Measurements from ENCODE around the gene GNG7.

The GNG7 gene

DNA sequence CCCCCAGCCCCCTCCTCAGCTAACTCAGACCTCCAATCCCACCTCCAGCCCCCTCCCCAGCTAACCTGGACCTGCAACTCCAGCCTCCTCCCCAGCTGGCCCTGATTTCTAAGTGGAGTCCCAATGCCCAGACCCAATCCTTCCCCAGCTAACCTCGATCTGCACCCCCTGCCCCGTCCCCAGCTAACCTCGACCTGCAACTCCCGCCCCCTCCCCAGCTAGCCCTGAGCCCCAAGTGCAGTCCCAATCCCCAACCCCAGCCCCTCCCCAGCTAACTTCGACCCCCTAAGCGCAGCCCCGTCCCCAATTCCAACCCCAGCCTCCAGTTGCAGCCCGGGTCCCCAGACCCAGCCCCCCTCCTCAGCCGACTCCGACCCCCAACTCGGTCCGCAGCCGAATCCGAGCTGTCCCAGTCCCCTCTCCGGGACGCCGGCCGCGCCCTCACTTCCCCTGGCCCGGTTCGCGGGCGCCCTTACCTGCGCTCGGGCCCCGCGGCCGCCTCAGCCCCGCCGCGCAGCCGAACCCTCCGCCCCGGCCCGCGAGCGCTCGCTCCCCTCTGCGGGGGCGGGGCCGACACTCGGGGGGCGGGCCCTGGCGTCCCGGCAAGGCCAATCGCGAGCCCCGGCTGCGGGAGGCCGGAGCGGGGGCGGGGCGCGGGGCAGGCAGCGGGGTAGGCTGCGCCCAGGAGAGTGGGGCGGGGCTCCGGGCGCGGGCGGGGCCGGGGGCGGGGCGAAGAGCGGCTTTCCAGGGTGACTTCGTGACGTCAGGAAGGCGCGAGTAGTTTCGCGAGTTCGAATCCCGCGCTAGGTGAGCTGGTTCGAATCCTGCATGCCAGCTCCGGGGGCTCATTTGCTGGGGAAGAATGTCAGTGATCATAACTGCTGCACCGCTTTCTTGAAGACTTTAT, at the start of gene GNG7:
Gene GNG7 (minus strand): TSS at position 525 of the 907 bp plus-strand sequence. CDS start 182,006 bp downstream, outside the sequence.
- peak; percentile 80 to 83 for DNase-seq

DNA sequence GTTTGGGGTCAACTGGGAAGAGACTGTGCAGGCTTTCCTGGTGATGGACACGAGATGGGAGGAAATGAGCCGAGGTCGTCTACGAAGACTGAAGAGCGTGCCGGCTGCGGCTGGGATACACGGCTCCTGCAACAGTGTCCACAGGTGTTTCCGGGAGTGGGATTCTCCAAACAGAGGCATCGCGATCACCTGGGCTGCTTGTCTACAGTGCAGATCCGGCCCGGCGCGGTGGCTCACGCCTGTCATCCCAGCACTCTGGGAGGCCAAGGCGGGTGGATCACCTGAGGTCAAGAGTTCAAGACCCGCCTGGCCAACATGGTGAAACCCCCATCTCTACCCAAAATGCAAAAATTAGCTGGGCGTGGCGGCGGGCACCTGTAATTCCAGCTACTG, 48.9 kb upstream of the GNG7 start:
- DNase-seq: no peak

GRCh38 chr19:2750808-2751437, 48.4 kb upstream of the GNG7 start:
- no peak for DNase-seq

GRCh38 chr19:2747349-2747748, 44.9 kb upstream of the GNG7 start:
- DNase-seq: no peak

- no peak for DNase-seq
These were observed 41.6 kb upstream of the GNG7 start for GRCh38 chr19:2744113-2744512.

GRCh38 chr19:2743099-2743498, 40.6 kb upstream of the GNG7 start:
- no peak for DNase-seq

GRCh38 chr19:2740314-2740656, 37.8 kb upstream of the GNG7 start:
- no peak for DNase-seq

DNA sequence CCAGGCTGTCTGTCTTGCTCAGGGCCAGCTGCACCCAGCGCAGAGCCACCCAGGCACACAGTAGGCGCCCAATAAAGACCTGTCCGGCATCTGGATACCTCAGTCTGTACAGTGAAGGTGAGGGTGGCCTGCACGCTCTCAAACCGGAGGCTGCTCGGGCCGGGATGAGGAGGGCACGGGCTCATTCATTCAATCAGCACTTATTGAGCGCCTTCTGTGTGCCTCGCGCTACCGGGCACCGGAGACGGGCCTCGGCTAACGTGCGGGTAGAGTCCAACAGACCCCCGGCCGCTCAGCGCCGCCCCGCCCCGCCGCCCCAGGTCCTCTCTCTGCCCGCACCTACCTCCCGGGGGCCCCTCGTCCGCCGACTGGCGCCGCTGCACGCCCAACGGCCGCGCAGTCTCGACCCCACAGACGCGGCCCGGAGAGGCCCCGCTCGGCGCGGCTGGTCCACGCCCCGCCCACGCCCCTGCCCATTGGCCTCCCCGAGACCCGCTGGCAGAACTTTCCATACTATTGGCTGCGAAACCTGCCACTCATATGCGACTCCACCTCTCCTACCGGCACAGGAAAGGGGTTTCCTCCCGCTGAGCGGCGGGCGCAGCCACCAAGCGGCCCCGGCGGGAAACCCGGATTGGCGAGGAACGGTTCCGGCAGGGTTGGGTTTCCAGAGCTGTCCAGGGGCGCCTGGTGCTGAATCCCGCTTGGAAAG, 37.3 kb upstream of the GNG7 start, which contains the start of gene SLC39A3:
Gene SLC39A3 (minus strand): TSS at position 416 of the 712 bp plus-strand sequence. CDS start 2,760 bp downstream, outside the sequence.
- peak; percentile 88 to 93 for DNase-seq

DNA sequence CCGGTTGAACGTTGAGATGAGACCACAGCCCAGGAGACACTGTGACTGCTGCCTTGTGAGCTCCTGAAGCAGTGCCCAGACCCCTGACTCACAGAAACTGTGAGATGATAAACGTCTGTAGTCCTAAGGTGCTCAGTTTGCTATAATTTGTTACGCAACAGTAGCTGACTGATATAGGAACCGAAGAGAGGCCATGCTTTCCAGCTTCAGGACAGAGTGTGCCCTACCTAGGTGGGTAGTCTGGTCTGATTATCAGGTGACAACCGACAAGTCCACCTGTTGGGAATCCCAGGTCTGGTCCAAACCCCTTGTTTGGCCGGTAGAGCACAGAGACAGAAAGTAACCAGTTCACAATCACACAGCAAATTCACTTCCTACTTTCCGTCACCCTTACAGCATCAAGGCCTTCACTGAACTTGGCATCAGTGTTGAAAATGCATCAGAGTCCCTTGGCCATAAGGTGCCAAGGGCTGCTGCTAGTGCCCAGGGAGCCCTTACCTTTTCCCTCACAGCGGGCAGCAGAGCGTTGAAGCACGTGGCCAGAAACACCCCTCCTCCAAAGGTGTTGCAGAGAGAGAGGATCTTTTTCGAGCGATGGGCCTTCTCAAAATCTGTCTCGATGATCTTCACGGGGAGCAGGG, 34.2 kb upstream of the GNG7 start:
- DNase-seq: no peak

DNA sequence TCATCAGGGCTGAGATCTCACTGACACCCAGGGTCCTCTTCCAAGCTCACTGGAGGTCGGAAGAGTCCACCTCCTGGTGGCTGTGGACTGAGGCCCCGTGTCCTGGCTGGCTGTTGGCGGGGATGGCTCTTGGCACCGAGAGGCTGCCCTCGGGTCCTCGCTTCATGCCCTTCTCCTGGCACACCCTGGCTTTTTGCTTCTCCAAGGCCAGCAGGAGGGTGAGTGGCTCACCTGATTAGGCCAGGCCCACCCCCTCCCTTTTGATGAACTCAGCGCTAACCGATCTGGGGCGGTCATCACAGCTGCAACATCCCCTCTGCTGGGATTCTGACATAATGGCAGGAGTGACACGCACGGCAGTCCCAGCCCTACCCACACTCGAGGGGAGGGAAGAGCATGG, 32.9 kb upstream of the GNG7 start:
- no peak for DNase-seq

DNA sequence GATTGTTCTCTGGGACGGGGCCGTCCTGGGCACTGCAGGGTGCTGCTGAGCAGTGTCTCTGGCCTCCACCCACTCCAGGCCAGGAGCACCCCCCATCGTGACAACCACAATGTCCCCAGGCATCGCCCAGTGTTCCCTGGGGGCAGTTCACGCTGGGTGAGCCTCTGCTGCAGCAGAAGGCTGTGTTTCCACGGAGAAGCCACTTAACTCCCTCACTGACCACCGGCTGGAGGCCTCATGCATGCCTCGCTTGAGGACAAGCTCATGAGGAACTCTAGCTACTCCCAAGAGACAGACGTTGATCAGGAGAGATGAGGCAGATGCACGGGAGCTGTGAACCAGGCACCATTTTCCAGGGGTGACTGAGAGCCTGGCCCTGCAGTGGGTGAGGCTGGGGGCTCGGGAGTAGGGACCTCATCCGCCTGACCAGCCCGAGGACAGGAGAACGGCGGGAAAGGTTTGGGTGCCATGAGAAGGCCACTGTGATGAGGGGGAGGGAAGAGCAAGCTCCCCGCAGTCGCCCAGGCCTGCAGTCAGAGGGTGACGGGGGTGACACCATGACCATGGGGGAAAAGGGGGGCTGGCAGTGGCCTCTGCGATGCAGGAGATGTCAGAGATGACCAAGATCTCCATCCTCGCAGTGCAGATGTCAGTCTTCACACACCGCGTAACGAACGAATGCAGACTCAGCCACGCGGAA, 32.2 kb upstream of the GNG7 start:
- no peak for DNase-seq

DNA sequence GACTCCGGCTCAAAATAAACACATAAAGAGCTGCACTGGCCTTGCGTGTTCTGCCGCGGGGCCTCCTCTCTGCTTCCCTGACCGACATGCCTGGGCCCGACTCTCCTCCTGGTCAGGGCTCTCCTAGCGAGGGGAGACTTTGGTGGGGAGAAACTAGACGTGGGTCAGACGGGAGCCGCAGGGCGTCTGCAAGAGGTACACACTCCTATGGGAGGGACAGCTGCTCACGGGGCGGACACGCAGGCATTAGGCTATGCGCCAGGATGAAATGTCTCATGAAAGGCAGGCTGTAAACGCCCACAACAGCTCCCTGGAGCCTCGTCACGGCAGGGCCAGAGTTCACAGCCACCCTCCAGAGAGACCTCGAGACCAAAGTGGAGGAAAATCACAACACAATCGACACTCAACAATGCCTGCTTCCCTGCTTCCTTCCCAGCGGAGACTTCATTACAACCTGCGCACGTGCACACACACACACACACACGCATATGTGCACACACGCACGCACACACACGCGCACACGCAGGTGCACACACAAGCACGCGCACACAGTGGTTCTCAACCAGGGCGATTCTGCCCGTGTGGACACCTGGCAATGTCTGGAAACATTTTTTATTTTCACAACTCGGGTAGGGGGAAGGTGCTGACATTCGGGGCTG, 31.6 kb upstream of the GNG7 start:
- DNase-seq: no peak

DNA sequence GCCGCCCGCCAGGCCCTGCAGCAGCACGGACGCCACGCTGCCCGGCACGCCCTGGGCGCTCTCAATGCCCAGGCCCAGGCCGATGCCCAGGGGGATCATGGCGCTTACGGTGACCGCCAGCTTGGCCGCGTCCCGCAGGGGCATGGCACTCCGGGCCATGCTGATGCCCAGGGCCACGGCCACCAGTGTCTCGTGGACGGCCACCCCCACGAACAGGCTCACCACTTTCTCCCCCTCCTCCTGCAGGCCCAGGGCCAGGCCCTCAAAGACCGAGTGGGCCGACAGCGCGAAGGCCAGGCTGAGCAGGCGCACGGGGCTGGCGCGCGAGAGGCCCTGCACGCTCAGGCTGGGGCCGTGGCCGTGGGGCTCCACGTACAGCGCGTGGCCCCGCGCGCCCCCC, 30.4 kb upstream of the GNG7 start:
- no peak for DNase-seq

DNA sequence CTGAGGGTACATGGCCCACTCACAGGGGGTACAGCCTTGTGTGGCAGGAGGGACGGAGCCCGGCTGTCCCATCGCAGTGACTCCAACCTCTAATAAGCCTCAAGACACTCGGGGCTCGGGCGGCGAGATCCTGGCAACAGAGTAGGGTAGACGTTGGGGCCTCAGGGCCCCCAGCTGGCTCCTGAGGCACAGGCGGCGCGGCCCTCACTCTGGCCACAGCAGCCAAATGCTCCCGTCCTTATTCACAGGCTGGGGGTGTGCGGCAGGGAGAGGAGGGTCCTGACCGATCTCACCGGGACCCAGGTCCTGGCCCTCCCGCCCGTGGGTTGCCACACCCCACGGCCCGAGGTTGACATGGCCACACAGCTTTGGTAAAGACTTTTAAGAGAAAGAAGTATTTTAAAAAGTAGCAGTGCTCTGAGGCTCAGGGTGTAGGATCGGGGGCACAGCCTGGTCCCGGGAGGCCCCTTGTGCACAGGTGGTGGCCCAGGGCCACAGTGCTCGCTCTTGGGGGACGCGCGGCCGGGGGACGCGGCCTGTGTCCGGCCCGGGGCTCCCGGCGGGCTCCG, 29.7 kb upstream of the GNG7 start:
- DNase-seq: no peak

GRCh38 chr19:2731181-2731995, 28.9 kb upstream of the GNG7 start:
- DNase-seq: no peak

DNA sequence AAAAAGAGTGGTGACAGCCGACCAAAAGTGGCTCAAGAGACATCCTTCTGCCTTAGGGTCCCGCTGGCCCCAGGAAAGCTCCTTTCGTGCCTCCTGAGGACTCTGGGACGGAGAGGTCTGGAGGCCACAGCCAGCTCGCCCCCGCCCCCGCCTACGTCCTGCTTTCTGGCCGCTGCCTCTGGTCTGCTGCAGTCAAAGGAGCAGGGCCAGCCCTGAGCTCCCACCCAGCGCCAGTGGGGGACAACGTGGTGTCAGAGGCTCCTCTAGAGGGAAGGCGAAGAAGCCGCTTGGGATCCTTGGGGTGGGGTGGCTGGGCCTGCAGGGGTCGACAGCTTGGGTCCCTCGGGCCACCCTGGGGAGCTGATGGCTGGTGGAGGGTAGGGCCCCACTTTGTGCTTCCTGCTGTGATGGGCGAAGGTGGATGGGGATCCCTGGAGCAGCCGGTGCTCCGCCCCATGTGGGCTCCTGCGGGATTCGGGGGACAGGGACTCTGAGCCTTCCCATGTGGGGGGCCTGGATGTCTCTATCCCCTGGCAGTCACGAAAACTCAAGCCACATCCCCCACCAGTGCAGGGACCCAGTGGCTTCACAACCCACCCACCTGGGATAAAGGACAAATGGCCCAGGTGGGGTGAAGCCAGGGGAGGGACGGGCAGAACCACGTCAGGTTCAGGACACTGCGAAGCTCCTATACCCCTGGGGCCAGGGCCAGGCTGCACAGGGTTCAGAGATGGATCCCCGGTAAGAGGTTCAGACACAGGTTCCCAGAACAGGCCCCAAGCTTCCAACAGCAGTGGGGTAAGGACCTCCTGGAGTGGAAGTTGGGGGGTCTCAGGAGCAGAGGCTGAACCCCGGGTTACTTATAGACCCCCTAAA, 27.7 kb upstream of the GNG7 start:
- no peak for DNase-seq

GRCh38 chr19:2728783-2729387, 26.4 kb upstream of the GNG7 start:
- peak in 1 of 2 experiments; percentile 16 for DNase-seq

GRCh38 chr19:2727640-2727944, 25.1 kb upstream of the GNG7 start:
- no peak for DNase-seq

GRCh38 chr19:2726904-2727639, 24.6 kb upstream of the GNG7 start:
- peak in 1 of 2 experiments; percentile 23 for DNase-seq
